Stimulated activated CD8-positive, alpha-beta memory T cell treated with anti-CD3 and anti-CD28 coated beads, Interleukin-2, amount 100 ng/mL, for 48 hours (primary cell): ENCODE data around the gene GPBP1L1.
"Not testable (repeated sequence)": the region's sequence is repeated elsewhere in the genome, so short reads cannot be mapped to it uniquely, and the experiment has no call there.

ENCODE experiments used
- DNase-seq, 2 donors: peaks; one replicate each; pipeline ENCODE4 v3.0.0-alpha.2; 2020; ENCODE audit warnings: low read depth in 2 of 2

GPBP1L1 gene

GRCh38 chr1:45686288-45687013 is at the start of gene GPBP1L1:
TSS of gene GPBP1L1 (minus strand) at chr1:45686533. CDS start at chr1:45659087, 27,446 bp downstream.
- DNase-seq: peak; percentile 92 to 98

GRCh38 chr1:45730780-45731319 is 44.5 kb upstream of the GPBP1L1 start:
- DNase-seq: no peak

- DNase-seq: no peak
Measured at GRCh38 chr1:45730075-45730779, 43.9 kb upstream of the GPBP1L1 start.

GRCh38 chr1:45726007-45726406 is 39.7 kb upstream of the GPBP1L1 start:
- not testable (repeated sequence) for DNase-seq

GRCh38 chr1:45723248-45723930 is 37.1 kb upstream of the GPBP1L1 start:
- no peak for DNase-seq

GRCh38 chr1:45722809-45723208 is 36.5 kb upstream of the GPBP1L1 start:
- no peak for DNase-seq

- no peak for DNase-seq
Measured at GRCh38 chr1:45721207-45721606, 34.9 kb upstream of the GPBP1L1 start.

- DNase-seq: no peak
Measured at GRCh38 chr1:45718289-45718688, 32.0 kb upstream of the GPBP1L1 start.

- not testable (repeated sequence) for DNase-seq
Measured at GRCh38 chr1:45717386-45717785, 31.1 kb upstream of the GPBP1L1 start.

- no peak for DNase-seq
Measured at GRCh38 chr1:45716700-45717099, 30.4 kb upstream of the GPBP1L1 start.

GRCh38 chr1:45713711-45714110 is 27.4 kb upstream of the GPBP1L1 start:
- no peak for DNase-seq

- DNase-seq: no peak
Measured at GRCh38 chr1:45704637-45705036, 18.3 kb upstream of the GPBP1L1 start.

- DNase-seq: no peak
Measured at GRCh38 chr1:45694823-45695222, 8.5 kb upstream of the GPBP1L1 start.

GRCh38 chr1:45693811-45694210 is 7.5 kb upstream of the GPBP1L1 start:
- DNase-seq: not testable (repeated sequence)

GRCh38 chr1:45687754-45688740 is 1.7 kb upstream of the GPBP1L1 start, which contains the start of gene TMEM69:
TSS of gene TMEM69 (plus strand) at chr1:45688181. CDS start at chr1:45691069, 2,888 bp downstream.
- DNase-seq: peak; percentile 40 to 62

- DNase-seq: peak; percentile 91 to 93
Measured at GRCh38 chr1:45687014-45687753, 851 bp upstream of the GPBP1L1 start.

GRCh38 chr1:45686015-45686287 is 382 bp downstream of the GPBP1L1 start:
- DNase-seq: peak; percentile 23 to 33

GRCh38 chr1:45685308-45686014 is 872 bp downstream of the GPBP1L1 start:
- DNase-seq: no peak

GRCh38 chr1:45684402-45684801 is 1.9 kb downstream of the GPBP1L1 start:
- no peak for DNase-seq

- no peak for DNase-seq
Measured at GRCh38 chr1:45682942-45683341, 3.4 kb downstream of the GPBP1L1 start.
